Activated T-cell treated with anti-CD3 and anti-CD28 coated beads for 1 hour (primary cell): ENCODE results near the gene PRDM15.

ENCODE experiments used
- DNase-seq: peaks from one replicate; pipeline ENCODE4 v3.0.0-alpha.2; 2020; ENCODE audit warnings: low read depth

The PRDM15 gene

DNA sequence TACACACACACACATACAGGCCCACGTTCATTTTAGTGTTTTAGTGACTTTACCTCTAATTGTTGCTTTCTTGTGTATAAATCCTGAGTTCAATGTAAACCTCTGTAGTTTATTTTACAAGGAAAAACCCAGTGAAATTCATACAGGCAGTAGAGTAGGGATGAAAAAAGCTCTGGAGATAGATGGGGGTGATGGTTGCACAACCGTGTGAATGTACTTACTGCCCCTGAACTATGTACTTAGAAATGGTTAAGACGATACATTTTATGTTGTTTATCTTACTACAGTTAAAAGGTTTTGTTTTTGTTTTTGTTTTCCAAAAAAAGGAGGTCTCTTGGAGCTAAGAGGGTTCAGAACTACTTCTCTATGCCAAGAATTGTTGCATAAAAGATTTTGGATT lies 29.7 kb upstream of the PRDM15 start:
- DNase-seq, result no peak

DNA sequence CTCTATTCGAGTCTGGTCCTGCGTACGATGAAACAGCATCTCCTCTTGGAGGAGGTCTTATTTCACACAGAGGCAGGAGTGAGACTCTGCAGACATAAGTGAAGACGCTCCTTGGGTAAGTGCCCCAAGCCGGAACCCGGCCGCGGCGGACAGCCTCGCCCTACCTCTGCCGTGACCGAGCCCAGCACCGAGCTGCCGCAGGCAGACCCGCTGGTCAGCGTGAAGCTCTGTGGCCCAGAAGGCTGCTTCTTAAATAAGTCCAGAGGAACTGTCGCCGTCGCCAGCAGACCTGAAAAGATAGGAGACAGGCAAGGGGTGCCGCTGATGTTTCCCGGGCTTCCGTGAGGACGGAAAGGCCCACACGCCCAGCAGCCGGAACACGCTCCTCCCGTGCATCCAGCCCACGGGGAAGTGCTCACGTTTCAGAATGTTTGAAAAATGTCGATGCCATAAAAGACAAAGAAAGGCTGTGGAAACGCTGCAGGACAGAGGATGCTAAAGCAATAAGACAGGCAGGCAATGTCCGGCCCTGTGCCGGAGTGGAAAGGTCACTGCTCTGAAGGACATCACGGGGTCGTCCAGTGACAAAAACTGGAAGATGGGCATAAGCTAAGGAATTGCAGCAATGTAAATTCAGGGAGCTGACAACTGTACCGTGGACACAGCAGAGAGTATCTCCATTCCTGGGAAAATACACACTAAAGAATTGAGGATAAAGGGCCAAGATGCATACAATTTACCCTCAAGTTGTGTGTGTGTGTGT lies 28.5 kb upstream of the PRDM15 start:
- no peak for DNase-seq

DNA sequence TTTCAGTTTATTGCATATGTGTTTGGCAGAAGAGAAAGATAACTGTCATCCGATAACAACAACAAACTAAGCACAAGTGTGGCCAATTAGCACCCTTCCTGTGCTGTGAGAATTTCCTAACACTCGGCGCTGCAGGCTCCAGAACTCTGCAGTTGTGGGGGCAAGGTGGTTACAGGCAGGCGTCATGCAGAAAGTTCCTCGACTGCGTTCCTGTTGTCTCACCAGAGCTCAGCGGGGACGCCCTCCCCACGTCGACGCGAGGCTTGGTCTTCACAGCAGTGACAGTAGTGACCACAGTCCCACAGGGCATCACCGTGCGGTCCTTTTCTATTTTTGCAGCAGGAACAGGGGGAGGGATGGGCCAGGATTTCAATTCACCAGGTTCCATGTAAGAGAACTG lies 27.6 kb upstream of the PRDM15 start:
- no peak for DNase-seq

DNA sequence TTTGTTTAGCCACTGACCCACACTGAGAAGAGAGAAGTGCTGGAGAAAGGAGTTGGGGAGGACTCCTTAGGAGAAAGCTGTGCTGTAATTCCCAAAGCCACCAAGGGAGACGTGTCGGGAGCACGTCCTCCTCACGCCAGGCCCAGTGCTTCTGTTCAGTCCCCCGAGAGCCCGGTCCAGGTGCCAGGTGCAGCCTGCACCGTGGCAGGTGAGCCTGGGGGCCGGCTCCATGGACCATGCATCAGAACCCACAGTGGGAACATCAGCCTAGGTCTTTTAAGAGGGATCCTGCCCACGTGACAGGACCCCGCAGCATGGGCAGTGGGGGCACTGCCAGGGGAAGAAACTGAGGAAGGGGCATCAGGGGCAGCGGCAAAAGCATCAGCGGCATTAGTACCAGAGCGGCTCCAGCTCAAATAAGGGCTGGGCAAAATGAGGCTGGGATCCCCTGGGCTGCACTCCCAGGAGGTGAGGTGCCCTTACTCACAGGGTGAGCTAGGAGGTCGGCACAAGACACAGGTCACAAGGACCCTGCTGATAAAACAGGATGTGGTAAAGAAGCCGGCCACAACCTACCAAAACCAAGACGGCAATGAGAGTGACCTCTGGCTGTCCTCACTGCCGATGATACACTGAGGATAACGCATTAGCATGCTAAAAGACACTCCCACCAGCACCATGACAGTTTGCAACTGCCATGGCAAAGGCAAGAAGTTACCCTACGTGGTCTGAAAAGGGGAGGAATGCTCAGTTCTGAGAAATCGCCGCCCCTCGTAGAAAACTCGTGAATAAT lies 24.6 kb upstream of the PRDM15 start:
- DNase-seq, result no peak

DNA sequence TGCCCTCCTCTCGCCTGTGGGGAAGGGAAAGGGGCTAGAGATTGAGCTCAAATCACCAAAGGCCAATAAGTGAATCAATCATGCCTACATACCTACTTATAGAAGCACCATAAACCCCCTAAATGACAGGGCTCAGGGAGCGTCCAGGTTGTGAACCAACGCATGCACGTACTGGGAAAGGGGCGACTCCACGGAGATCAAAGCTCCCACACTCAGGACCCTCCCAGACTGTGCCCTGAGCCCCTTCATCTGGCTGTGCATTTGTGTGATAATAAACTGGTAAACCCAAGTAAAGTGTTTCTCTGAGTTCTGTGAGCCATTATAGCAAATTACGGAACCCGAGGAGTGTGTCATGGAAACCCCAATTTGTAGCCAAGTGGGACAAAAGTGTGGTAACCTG lies 23.8 kb upstream of the PRDM15 start:
- DNase-seq, result no peak

DNA sequence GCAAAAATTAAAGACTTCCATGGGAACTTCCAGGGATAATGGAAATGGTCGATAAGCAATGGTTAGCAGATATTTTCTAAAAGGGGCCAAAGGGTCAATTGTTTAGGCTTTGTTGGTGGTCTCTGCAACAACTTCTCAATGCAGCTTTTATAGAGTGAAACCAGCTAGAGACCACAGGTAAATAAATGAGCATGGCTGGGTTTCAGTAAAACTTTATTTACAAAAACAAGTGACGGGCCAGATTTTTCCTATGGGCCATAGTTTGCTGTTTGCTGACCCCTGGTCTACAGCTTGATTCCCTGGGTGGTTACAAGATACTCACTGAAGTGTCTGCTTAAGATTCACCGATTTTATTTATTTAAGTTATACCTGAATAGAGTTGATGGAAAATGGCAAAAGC lies 22.6 kb upstream of the PRDM15 start:
- DNase-seq, result no peak

DNA sequence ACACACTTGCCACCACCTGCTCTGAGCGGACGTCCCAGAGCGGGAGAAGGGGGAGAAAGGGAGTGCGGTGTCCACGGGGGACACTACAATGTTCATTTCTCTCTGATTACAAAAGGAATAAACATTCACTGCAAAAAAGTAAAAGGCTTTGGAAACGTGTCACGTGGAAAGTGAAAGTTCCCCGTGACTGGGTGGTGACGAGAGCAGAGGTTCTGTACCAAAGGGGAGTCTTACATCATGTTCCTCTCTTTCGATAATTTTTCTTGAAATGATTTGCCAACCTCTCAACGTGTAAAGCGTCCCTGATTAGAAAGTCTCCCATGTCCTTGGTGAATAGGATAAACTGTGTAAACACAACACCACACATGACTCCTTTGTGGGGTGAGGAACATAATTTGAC lies 22.0 kb upstream of the PRDM15 start:
- DNase-seq, result no peak

DNA sequence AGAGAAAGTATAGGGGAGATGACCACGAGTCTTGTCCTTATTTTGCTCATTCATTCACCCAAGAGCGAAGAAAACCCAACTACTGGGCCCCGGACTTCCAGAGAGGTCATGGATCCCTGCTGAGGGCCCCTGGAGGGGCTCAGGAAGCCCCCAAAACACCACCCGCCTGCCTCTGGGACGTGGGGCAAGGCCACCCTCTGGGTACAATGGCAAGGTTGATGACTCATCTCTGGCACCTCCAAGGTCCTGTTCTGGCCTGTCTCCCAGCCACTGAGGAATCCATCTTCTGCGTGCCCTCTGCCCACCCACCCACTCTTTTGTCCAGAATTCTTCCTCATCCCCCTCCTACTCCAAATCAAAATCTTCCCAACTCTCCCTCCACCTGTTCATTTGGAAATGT lies 21.3 kb upstream of the PRDM15 start:
- no peak for DNase-seq

DNA sequence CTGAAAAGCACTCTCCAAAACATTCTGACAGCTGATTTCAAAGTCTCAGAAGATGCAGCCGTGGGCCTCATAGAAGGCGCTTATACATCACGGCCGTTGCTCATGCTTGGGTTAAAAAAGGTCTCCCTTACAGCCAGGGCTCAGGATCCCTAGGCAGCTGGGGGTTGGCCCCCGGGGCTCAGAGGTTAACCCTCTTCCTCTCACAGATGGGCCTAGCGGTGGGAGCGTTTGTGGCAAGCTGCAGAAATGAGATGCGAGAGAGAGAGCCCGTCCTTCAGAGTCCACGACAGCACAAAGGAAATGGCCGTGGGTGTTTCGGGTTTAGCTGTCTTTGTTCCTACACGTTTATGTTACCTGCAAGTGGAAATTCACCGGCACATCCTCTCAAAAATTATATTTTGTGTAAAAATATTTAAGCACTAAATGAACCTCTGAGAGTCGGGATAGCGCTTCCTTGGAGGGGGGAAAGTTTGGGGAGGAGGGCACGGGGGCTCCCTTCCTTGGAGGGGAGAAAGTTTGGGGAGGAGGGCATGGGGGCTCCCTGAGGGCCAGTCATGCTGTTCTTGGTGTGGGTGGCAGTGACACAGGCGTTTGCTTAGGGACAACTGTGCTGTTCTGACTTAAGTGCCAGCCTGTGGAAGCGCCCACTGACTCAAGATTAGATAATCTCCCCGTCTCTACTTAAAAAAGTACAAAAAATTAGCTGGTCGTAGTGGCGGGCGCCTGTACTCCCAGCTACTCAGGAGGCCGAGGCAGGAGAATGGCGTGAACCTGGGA lies 20.5 kb upstream of the PRDM15 start:
- no peak for DNase-seq

DNA sequence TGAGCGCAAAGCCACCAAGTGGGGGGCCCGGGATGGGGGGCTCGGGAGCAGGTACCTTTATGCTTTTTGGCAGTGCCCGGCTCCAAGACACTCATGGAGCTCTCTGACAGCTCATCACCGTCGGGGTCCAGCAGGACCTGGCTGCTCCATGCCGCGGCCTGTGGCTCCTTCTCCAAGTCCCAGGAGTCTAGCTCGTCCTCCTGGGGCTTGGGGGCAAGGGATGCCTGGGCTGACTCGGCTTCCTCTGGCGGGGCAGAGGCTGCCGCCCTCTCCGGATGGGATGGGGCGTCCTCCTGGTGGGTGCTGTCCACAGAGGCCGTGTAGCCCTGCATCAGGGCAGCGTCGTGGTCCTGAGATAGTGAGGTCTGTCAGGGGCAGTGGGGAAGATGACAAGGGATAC lies 19.9 kb upstream of the PRDM15 start:
- DNase-seq, result no peak

DNA sequence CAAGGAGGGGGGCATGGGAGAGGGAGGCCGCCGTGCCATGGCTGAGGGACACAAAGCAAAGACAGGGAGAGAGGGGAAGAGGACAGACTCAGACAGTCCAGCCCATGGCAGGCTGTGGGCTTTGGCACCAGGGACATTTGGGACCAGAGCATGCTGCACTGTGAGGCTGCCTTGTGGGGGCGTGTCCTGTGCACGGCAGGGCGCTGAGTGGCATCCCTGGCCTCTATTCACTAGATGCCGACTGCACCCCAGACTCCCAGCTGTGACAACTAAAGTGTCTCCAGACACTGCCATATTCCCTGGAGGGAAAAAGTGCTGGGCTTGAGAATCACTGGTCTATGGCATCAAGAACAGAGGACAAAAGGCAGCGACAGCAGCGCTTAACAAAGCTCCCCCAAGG lies 18.6 kb upstream of the PRDM15 start:
- no peak for DNase-seq

DNA sequence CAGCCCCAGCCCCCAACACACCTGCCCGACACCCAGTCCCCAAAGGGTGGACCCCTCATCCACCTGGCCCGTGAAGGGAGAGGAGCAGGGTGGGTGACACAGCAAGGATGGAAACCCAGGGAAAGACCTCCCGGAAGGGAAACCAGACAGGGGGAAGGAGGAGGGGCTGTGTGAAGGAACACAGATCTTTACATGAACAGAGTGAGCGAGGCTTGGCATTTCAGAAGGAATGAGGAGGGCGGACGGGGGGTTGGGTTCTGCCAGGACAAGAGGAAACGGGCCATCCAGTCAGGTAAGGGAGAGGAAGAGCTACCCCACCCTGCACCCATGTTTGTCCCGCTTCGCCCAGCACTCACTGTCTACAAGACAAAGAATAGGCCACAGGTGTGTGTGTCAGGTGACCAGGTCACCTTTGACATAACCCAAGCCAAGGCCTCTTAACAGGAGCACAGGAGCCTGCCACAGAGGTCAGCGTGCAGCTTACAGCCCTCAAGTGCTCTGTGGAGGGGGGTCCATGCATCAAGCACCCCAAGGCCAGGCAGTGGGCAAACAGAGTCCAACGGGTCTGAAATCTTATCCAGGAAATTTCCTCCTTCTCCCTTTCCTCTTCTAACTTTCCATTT lies 18.0 kb upstream of the PRDM15 start:
- no peak for DNase-seq

DNA sequence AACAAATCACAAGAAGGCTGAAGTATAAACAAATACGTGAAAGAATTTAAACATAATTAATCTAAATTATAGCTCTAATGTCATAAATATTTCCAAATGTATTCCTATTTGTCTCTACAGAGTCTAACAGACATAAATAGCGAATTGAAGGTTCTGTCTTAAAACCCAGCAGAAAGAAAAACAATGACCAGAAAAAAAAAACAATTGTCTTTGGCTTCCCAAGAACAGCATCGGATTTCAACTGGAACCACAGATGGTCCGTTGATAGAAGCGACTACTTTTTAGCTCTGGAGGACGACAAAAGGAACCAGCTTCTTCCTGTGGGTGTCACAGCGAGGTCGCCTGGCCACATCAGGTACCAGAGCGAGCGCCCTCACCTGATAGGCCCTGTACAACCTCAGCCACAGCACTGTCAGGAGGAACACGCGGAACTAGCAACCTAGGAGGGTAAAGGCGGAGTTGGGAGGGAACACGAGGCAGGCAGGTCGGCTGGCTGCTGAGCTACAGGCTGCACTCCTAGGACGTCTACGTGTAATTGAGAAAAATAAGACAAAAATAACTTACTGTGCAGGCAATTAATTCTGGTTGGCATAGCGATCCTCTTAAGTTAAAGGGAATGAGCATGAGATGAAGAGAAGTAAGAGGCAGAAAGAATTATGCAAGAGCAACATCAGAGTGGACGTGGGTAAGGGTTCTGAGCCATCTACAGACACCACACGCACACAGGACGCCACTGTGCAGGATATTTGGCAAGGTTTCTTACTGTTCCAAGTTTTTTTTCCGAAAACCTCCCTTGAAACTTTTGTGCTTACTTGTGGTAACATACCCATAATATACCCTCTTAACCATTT lies 16.7 kb upstream of the PRDM15 start:
- peak; percentile 41 for DNase-seq

DNA sequence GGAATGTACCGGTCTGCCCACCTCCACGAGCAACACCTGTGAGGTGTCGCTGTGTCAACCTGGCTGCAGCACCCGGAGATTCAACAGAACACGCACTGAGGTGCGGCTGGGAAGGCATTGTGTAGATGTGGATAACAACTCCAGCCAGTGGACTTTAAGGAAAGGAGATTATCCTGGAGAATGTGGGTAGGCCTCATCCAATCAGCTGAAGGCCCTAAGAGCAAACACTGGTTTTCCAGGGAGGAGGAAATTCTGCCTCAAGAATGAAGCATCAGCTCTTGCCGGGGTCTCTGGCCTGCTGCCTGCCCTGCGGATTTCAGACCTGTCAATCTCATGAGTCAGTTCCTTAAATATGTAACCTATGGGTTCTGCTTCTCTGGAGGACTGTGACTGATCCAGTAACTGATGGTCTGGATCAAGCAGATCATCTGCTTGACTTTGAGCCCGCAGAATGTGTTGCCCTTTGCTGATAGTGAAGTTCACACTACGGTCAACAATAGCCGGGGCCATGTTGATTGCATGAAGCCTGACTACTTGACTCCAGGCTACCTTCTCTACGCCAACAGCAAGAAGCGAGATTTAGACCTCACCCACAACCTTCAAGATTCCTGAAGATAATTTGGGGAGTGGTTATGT lies 15.9 kb upstream of the PRDM15 start:
- DNase-seq, result no peak

DNA sequence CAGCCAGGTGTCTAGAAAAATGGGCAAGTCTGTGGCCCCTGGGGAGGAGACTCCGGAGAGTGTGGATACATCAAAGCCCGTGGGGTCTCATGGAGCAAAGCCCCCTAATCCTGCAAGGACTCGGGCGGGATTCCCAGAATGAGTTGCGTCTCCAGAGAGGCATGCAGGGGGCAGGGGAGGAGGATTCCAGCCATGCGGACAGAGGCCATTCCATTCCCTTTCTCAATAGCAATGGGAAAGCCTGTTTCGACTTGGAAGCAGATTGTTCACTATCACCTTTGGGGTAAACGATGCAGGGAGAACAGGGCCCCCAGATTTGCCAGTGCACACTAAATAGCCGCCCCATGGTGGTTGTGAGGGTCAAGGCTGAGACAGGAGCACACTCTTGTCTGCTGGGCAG lies 15.4 kb upstream of the PRDM15 start:
- DNase-seq, result no peak

DNA sequence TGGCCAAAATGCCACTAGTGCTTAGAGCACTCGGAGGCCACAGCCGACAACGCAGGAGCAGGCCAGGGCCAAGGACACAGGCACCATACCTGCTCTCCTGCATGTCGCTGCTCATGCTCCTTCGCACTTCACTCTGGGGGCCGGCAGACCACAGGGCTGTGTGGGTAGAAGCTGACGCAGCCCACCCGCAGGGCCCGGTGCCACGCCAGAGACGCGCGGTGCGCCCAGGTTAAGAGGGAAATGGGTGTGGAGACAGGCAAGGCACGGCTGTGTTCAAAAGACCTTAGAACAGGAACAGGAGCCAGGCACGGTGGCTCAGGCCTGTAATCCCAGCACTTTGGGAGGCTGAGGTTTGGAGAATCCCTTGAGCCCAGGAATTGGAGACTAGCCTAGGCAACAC lies 13.6 kb upstream of the PRDM15 start:
- no peak for DNase-seq

DNA sequence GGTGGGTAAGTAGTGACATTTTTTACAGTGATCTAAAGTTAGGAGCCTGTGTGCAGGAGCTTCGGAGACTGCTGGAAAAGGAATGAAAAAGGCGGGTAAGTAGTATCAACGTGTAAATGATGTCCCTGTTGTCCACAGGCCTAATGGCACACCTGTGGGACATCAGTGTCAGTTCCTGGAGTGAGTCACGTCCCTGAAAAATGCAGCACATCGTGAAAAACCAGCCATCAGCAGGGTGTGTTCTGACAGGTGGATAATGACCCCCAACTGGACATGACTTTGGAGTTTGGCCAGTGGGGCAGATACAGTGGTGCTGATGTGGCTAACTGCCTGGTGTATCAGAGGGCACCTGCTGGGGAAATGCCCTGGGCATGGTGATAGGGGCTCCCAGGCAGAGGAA lies 12.0 kb upstream of the PRDM15 start:
- no peak for DNase-seq

DNA sequence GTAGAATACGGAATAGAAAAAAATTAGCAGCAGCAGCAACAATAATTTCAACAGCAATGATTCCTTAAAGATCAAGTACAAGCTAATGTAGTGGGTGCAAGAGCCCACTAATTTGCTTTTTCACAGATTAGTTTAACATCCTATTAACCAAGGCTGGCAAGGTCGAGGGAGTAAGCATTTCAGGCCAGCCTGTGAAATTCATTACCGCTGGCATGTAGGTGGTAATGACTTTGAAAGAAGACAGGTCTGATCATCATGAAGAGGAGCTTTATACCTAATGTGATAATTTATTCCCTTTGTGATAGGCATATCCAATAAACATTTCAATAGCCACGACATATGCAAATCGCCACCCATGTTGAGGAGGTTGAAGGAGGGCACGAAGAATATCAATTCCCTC lies 11.2 kb upstream of the PRDM15 start:
- DNase-seq, result no peak

DNA sequence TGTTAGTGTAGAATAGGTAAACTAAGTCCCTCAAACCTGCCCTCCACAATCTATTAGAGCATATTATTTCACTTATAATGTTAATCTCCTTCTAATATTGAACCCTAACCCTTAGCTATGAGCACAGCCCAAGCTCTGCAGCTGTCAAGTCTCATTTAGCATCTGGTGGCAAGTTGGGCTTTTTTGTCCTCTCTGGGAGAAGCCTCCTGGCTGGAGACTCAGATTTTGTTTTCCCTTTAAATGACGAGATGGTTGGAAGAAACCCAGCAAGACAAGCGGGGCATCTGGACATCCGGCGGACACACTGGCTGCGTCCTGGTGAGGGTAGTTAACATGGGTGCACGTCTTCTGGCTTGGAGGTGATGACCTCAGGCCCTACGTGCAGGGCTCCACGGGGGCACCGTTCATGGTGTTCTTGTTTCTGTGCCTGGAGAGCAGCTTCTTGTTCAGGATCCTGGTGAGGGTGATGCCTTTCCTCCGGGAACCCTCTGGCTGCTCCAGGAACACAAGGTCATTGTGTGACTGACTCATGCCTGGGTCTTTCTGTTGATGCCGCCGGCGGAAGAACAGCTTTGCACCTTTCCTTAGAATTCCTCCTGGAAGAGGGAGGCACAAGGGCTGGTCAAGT lies 9.7 kb upstream of the PRDM15 start:
- DNase-seq, result no peak

DNA sequence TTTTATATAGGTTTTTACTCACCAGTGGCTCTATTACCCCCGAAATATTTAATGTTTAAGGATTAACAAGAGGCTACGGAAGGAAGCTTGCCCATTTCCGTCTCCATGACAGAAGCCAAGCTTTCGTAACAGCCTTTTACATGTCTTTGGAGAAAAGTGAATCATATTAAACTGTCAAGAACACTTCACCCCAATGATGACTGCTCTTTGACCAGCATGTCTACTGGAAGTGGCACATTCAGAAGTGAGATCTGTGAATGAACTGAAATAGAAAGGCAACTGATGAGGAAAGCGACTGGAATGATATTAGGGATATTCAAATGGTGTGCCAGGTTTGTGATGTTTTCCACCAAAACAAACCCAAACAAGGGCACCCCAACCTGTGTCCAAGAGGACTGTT lies 8.5 kb upstream of the PRDM15 start:
- DNase-seq, result no peak

DNA sequence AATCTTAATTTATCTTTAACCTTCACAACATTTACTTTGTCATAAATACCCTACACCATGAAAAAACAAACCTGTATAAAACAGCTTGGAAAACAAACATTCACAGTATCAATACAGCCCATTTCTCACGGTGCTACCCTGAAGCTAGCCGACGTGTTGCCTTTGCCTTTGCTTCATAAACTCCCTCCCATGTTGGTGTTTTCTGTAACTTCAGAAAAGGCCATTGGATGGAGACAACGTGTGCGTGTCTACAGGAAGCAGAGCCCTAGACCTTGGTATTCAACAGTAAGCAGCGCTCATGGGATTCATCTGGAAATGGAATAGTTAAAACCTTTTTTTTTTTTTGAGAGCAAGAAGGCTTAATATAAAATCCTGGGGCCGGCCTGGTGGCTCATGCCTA lies 7.2 kb upstream of the PRDM15 start:
- no peak for DNase-seq
